NT2/D1 (cell line): Measurements from ENCODE around the gene MTNR1B.

Source experiments
- SUZ12 ChIP-seq: IDR thresholded peaks from 2 replicates; pipeline ENCODE4 v1.6.1; 2011; ENCODE audit not compliant: insufficient read length, insufficient read depth; ENCODE audit errors: extremely low read depth
- ZNF274 ChIP-seq: IDR thresholded peaks from 2 replicates; pipeline ENCODE4 v1.6.1; 2011; ENCODE audit warnings: mild to moderate bottlenecking, low read depth, low read length

DNA sequence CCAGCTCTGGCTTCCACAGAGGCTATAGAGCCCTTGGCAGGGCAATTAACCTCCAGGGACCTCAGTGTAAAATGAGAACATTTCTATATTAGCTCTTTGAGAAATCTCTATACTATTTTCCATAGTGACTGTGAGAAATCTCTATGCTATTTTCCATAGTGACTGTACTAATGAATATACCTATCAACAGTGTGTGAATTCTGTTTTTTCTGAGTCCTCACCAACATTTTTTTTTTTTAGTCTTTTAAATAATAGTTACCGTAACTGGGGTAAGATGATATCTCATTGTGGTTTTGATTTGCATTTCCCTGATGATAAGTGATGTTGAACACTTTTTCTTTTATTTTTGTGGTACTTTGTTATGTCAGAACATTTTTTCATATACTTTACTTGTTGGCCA lies 7.0 kb upstream of the MTNR1B start:
- TF ChIP-seq ZNF274 (no peak), SUZ12 (no peak)
